Astrocyte (in vitro differentiated cells and primary cell): Measurements from ENCODE around the gene CYP4F2.

Experiments
- CTCF ChIP-seq: IDR thresholded peaks from 2 replicates; pipeline ENCODE4 v1.5.1; 2011; ENCODE audit warnings: low read depth, mild to moderate bottlenecking, inconsistent platforms, low read length, moderate library complexity; ENCODE audit not compliant: insufficient read depth
- EZH2 ChIP-seq: IDR thresholded peaks from 2 replicates; pipeline ENCODE4 v1.6.1; 2012; ENCODE audit warnings: mild to moderate bottlenecking, low read length, inconsistent platforms; ENCODE audit not compliant: insufficient read depth

GRCh38 chr19:15840833-15841232, 57.0 kb downstream of the CYP4F2 start:
- TF ChIP-seq CTCF: no peak
- TF ChIP-seq EZH2: no peak
